Nephron (organoid): ENCODE data around the gene ALKBH3.

Experiments
- H3K27ac Mint-ChIP-seq, 3 experiments: 2 replicates each; pipeline ENCODE4 v1.8.0; 2020; ENCODE audit warnings: mixed read lengths in 3 of 3, mild to moderate bottlenecking in 2 of 3, moderate library complexity in 1 of 3
- H3K27me3 Mint-ChIP-seq: 2 replicates; pipeline ENCODE4 v1.8.0; 2021; ENCODE audit warnings: low read depth, mild to moderate bottlenecking, moderate library complexity, mixed read lengths
- H3K36me3 Mint-ChIP-seq: 2 replicates; pipeline ENCODE4 v1.8.0; 2020; ENCODE audit warnings: low read depth, mixed read lengths
- H3K4me1 Mint-ChIP-seq: 2 replicates; pipeline ENCODE4 v1.8.0; 2020; ENCODE audit warnings: mixed read lengths
- H3K4me3 Mint-ChIP-seq, 3 experiments: 2 replicates each; pipeline ENCODE4 v1.8.0; 2020; ENCODE audit warnings: mild to moderate bottlenecking in 3 of 3, mixed read lengths in 3 of 3, moderate library complexity in 2 of 3
- H3K9me3 Mint-ChIP-seq: 2 replicates; pipeline ENCODE4 v1.8.0; 2020; ENCODE audit warnings: mixed read lengths
- CTCF ChIP-seq, 3 experiments: fragments of 200-600 bp; sonication (generic); IDR thresholded peaks; one replicate each; pipeline ENCODE4 v1.5.0; 2021; ENCODE audit warnings: antibody characterized with exemption in 3 of 3; ENCODE audit not compliant: unreplicated experiment in 3 of 3

The ALKBH3 gene

GRCh38 chr11:43880640-43881159, at the start of gene ALKBH3:
ALKBH3 (plus strand) TSS chr11:43880831; CDS start chr11:43882653, 1,822 bp downstream.
- Mint-ChIP-seq H3K9me3 (peaks cover 2% of the 10 kb centered on the region), H3K27me3 (peaks cover 39% of the 10 kb centered on the region), H3K36me3 (peaks cover 21% of the 10 kb centered on the region), H3K4me1 (peaks cover 17% of the 10 kb centered on the region), H3K27ac (peak within 1 kb of the TSS; percentile 11 to 56 (median 18)), H3K4me3 (peak within 1 kb of the TSS; percentile 91 to 93 (median 92))
- TF ChIP-seq CTCF (IDR thresholded peaks at IDR 0.05; ENCODE audit: unreplicated experiment in 3 of 3): no peak

- TF ChIP-seq CTCF (IDR thresholded peaks at IDR 0.05; ENCODE audit: unreplicated experiment in 3 of 3): no peak
- no peak overlapping the region for H3K4me3 Mint-ChIP-seq
- H3K4me1 Mint-ChIP-seq: peaks cover 42% of the 10 kb centered on the region
- no peaks in the 10 kb centered on the region for H3K9me3 Mint-ChIP-seq
- H3K27ac Mint-ChIP-seq: peak overlapping the region in 1 of 3 experiments; percentile 65
- H3K36me3 Mint-ChIP-seq: peaks cover 14% of the 10 kb centered on the region
- no peaks in the 10 kb centered on the region for H3K27me3 Mint-ChIP-seq
These were observed 49.6 kb upstream of the ALKBH3 start for GRCh38 chr11:43830928-43831440.

GRCh38 chr11:43832536-43832935, 48.1 kb upstream of the ALKBH3 start:
- Mint-ChIP-seq H3K27ac (no peak overlapping the region), H3K4me1 (peaks cover 37% of the 10 kb centered on the region), H3K36me3 (peaks cover 15% of the 10 kb centered on the region), H3K27me3 (no peaks in the 10 kb centered on the region), H3K4me3 (no peak overlapping the region), H3K9me3 (no peaks in the 10 kb centered on the region)
- TF ChIP-seq CTCF (IDR thresholded peaks at IDR 0.05; ENCODE audit: unreplicated experiment in 3 of 3): no peak

GRCh38 chr11:43833657-43834073, 47.0 kb upstream of the ALKBH3 start:
- no peak overlapping the region for H3K4me3 Mint-ChIP-seq
- H3K9me3 Mint-ChIP-seq: no peaks in the 10 kb centered on the region
- peaks cover 22% of the 10 kb centered on the region for H3K36me3 Mint-ChIP-seq
- peaks cover 37% of the 10 kb centered on the region for H3K4me1 Mint-ChIP-seq
- TF ChIP-seq CTCF (IDR thresholded peaks at IDR 0.05; ENCODE audit: unreplicated experiment in 3 of 3): no peak
- H3K27me3 Mint-ChIP-seq: no peaks in the 10 kb centered on the region
- H3K27ac Mint-ChIP-seq: peak overlapping the region; percentile 15 to 77 (median 18)

GRCh38 chr11:43834286-43834685, 46.3 kb upstream of the ALKBH3 start:
- Mint-ChIP-seq H3K4me1 (peaks cover 37% of the 10 kb centered on the region), H3K4me3 (no peak overlapping the region), H3K27me3 (no peaks in the 10 kb centered on the region), H3K9me3 (no peaks in the 10 kb centered on the region), H3K27ac (peak overlapping the region in 1 of 3 experiments; percentile 43), H3K36me3 (peaks cover 28% of the 10 kb centered on the region)
- TF ChIP-seq CTCF (IDR thresholded peaks at IDR 0.05; ENCODE audit: unreplicated experiment in 3 of 3): no peak

- no peak for TF ChIP-seq CTCF (IDR thresholded peaks at IDR 0.05; ENCODE audit: unreplicated experiment in 3 of 3)
- Mint-ChIP-seq H3K4me3 (no peak overlapping the region), H3K27ac (peak overlapping the region; percentile 18 to 73 (median 61)), H3K4me1 (peaks cover 36% of the 10 kb centered on the region), H3K36me3 (peaks cover 34% of the 10 kb centered on the region), H3K9me3 (no peaks in the 10 kb centered on the region), H3K27me3 (no peaks in the 10 kb centered on the region)
These were observed 45.5 kb upstream of the ALKBH3 start for GRCh38 chr11:43835104-43835503.
